Vagina (tissue), 2 donors: ENCODE measurements around the gene TMEM141.

Source experiments
- POLR2A ChIP-seq, 2 donors: fragments of 450-650 bp; IDR thresholded peaks; one replicate each; pipeline ENCODE4 v1.6.1; 2017; ENCODE audit warnings: antibody characterized with exemption in 2 of 2, mild to moderate bottlenecking in 2 of 2, moderate library complexity in 2 of 2
- TF ChIP-seq, protein P1 (sequence below), 3 experiments: fragments of 450-650 bp in 2 of 3; fragments of 200-600 bp in 1 of 3; sonication (generic) in 1 of 3; IDR thresholded peaks; one replicate each; pipeline ENCODE4 v1.5.1; 2017 to 2019; ENCODE audit warnings: antibody characterized with exemption in 3 of 3, mild to moderate bottlenecking in 2 of 3, moderate library complexity in 2 of 3

DNA sequence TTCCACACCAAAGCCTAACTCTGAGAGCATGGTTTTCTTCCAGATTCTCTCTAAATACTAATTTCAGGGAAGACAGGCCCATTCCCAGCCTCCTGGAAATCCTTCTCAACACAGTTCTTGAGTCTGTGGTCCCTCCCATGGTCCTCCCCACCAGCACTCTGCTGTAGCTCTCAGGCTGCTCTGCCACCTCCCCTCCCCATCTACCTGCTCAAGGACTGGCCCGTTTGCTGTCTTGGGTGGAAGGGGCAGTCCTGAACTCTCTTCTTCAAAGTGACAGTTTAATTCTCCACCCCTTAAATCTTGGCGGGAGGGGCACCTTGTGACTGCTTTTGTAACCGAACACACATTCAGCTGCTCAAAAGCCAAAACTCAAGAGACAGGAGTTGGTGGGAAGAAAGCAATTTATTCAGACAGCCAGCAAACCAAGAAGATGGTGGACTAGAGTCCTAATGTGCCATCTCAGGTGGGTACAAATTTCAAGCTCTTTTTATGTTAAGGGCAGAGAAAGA is 19.2 kb upstream of the TMEM141 start:
- TF ChIP-seq, protein P1, sequence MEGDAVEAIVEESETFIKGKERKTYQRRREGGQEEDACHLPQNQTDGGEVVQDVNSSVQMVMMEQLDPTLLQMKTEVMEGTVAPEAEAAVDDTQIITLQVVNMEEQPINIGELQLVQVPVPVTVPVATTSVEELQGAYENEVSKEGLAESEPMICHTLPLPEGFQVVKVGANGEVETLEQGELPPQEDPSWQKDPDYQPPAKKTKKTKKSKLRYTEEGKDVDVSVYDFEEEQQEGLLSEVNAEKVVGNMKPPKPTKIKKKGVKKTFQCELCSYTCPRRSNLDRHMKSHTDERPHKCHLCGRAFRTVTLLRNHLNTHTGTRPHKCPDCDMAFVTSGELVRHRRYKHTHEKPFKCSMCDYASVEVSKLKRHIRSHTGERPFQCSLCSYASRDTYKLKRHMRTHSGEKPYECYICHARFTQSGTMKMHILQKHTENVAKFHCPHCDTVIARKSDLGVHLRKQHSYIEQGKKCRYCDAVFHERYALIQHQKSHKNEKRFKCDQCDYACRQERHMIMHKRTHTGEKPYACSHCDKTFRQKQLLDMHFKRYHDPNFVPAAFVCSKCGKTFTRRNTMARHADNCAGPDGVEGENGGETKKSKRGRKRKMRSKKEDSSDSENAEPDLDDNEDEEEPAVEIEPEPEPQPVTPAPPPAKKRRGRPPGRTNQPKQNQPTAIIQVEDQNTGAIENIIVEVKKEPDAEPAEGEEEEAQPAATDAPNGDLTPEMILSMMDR (IDR thresholded peaks at IDR 0.05) = no peak
- TF ChIP-seq POLR2A (IDR thresholded peaks at IDR 0.05) = no peak
